GM12874 (cell line): ENCODE results near the gene PACRG.

Experiments
- TF ChIP-seq, protein P1 (sequence below): IDR thresholded peaks from 2 replicates; pipeline ENCODE4 v1.5.1; 2011; ENCODE audit warnings: low read depth, mild to moderate bottlenecking, control low read depth, low read length, moderate library complexity; ENCODE audit not compliant: insufficient read depth

Gene PACRG

DNA sequence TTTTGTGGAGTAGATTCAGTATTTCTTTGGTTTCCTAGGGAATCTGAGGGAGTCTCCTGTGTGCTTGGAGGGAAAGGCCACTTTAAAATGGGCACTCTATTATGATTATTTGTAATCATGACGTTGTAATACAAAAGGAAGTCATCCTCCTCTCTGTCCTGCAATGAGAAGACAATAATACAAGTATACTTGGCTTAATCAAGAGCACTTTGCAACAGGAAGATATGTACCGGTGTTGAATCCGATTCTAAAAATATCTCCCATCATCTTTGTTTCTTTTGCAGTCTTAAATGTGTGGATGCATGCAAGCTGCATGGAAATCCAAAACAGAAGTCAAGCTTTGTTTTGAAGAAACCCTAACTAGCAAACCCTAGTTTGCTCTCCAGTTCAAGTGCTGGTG lies 592.6 kb downstream of the PACRG start:
- TF ChIP-seq, protein P1, sequence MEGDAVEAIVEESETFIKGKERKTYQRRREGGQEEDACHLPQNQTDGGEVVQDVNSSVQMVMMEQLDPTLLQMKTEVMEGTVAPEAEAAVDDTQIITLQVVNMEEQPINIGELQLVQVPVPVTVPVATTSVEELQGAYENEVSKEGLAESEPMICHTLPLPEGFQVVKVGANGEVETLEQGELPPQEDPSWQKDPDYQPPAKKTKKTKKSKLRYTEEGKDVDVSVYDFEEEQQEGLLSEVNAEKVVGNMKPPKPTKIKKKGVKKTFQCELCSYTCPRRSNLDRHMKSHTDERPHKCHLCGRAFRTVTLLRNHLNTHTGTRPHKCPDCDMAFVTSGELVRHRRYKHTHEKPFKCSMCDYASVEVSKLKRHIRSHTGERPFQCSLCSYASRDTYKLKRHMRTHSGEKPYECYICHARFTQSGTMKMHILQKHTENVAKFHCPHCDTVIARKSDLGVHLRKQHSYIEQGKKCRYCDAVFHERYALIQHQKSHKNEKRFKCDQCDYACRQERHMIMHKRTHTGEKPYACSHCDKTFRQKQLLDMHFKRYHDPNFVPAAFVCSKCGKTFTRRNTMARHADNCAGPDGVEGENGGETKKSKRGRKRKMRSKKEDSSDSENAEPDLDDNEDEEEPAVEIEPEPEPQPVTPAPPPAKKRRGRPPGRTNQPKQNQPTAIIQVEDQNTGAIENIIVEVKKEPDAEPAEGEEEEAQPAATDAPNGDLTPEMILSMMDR: no peak

DNA sequence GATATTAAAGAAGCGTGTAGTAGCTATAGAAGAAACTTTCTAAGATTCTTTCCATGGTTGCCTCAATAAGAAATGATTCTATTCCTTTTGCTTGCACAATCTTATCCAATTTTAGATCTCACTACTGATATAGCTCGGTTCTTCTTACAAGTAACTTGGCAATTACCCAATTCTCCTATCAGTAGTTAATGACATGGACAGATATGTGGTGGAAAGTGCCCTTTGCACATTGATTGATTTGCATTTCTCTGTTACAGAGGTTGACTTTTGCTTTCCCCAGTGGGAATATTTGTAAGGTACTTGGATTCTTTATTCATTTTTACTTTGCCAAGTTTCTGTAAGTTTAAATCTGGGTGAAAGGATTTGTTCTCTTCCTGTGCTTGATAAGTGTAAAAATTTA lies 593.0 kb downstream of the PACRG start:
- TF ChIP-seq, protein P1: no peak

DNA sequence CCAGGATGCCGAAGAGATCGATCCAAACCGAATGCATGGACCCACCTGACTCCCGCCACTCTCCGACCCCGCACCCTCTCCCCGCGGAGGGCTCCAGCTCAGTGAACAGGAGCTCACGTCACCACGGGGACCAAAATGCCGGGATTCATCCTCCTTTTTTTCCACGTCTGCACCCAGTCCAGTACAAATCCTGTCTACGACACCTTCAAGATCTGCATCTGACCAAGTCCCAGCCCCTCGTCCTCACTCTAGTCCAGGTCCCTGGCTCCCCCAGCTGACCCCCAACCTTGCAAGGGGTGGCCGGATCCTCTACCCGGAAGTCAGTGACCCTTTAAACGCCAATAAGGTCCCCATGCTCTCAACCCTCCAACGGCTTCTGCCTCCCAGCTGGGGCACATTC lies 593.9 kb downstream of the PACRG start:
- TF ChIP-seq, protein P1: no peak

DNA sequence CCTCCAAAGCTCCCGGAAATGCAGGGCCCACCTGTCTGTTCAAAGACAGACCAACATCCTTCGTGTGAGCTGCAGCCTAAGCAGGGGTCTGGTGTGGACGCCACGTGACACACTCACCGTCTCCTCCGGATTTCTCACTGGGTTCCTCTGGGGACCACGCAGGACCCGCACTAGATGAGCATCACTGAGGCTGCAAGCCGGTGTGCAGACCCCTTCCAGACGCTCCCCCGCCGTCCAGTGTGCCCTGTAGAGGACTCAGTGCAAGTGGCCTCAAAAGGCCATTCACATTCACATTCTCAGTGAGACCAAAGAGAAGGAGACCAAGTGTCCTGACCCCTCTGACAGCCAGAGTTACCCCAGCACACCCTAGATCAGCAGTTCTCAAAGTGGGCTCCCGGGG lies 595.5 kb downstream of the PACRG start:
- TF ChIP-seq, protein P1: no peak

DNA sequence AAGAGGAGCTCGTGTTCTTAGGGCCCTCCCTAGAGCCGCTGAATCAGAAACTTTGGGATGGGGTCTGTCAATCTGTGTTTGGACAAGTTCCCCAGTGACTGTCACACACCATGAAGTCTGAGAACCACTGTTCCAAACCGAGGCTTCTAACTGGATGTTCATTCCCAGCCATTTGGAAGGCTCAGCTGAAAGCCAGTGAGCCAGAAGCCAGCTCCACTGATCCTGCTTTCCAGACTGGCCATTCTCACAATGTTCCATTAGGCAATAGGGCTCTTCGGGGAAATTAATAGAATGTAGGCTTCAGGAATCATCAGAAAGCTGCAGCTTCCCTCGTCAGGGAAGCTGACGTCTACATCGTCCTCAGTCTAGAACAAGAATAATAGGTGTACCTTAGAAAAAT lies 595.9 kb downstream of the PACRG start:
- TF ChIP-seq, protein P1: no peak

DNA sequence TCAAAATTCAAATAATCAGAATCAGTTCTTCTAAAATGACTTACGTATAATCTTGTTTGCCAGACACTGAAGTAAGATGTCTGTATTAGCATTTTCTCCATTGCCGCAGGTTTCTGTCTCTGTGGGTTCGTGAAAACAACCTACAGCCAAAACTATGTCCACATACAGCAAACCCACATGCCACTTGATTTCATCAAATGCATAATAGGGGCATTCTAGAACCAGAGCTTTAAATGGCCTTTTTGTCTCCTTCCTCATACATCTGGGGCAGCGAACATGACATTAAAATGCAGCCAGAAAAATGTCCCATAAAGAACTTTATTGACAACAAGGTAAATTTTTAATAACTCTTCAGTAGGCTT lies 596.5 kb downstream of the PACRG start:
- TF ChIP-seq, protein P1: no peak

DNA sequence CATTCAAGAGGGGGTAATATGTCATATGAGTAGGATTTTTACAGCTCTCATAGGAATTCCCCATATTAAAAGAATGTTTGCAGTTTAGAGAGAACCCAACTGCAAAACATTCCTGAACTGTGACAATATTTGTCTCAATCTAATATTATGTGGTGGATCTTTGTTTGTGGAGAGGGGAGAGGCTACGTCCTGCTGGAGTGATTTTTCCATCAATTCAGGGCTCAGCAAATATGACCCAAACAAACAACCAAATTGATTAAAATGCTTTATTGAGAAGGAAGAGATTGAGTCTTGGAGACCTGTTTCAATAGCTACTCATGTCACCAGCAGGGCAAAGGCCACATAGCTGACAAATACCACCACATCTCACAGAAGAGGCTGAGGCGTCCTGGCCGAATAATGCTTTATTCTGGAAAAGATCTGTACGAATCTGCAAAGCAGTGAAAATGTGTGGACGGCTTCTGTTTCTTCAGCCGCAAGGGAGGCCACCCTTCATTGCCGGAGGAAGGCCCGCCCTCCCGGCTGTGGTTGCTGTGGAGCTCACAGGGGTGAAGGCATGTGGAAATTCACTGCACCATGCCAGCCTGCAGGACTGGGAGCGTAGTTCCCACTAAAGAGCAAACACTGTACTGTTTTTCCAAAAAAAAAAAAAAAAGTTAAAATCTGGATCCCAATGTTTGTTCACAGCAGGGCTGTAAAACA lies 597.1 kb downstream of the PACRG start:
- TF ChIP-seq, protein P1: no peak
